Smooth muscle cell (in vitro differentiated cells): Measurements from ENCODE around the gene ARL10. TPM values are rescaled to one million over a fixed set of nuclear protein-coding genes. Genes with fewer than 3 reads are reported as not detected.

Experiments
- DNase-seq: peaks from one replicate; lab custom pipeline; 2025; ENCODE audit not compliant: unreplicated experiment; lab: John Stamatoyannopoulos, UW
- H2AFZ ChIP-seq: fragments of 200-600 bp; sonication (generic); 2 replicates; pipeline ENCODE4 v1.6.0; 2016; ENCODE audit warnings: antibody characterized with exemption, low read depth, mild to moderate bottlenecking
- H3F3A ChIP-seq: fragments of 200-600 bp; sonication (generic); 2 replicates; pipeline ENCODE4 v1.6.0; 2017; ENCODE audit warnings: antibody characterized with exemption, low read depth
- H3K27ac ChIP-seq: fragments of 200-600 bp; sonication (generic); 2 replicates; pipeline ENCODE4 v1.5.1; 2016; ENCODE audit warnings: low read depth, mild to moderate bottlenecking
- H3K27me3 ChIP-seq: fragments of 200-600 bp; sonication (generic); 2 replicates; pipeline ENCODE4 v1.6.1; 2016; ENCODE audit warnings: low read depth, mild to moderate bottlenecking
- H3K36me3 ChIP-seq: fragments of 200-600 bp; sonication (generic); 2 replicates; pipeline ENCODE4 v1.5.1; 2016; ENCODE audit warnings: low read depth
- H3K4me1 ChIP-seq: fragments of 200-600 bp; sonication (generic); 2 replicates; pipeline ENCODE4 v1.5.1; 2016; ENCODE audit warnings: low read depth
- H3K4me2 ChIP-seq: fragments of 200-600 bp; sonication (generic); 2 replicates; pipeline ENCODE4 v1.6.0; 2016; ENCODE audit warnings: mild to moderate bottlenecking
- H3K4me3 ChIP-seq: fragments of 200-600 bp; sonication (generic); 2 replicates; pipeline ENCODE4 v1.5.1; 2016; ENCODE audit warnings: mild to moderate bottlenecking
- H3K79me2 ChIP-seq: fragments of 200-600 bp; sonication (generic); 2 replicates; pipeline ENCODE4 v1.6.0; 2016; ENCODE audit warnings: low read depth, mild to moderate bottlenecking
- H3K9ac ChIP-seq: fragments of 200-600 bp; sonication (generic); 2 replicates; pipeline ENCODE4 v1.6.0; 2016; ENCODE audit warnings: low read depth
- H3K9me3 ChIP-seq: fragments of 200-600 bp; sonication (generic); replicated peaks from 2 replicates; pipeline ENCODE4 v1.5.1; 2016; ENCODE audit warnings: low read depth
- H4K20me1 ChIP-seq: fragments of 200-600 bp; sonication (generic); 2 replicates; pipeline ENCODE4 v1.6.0; 2016; ENCODE audit warnings: low read depth
- WGBS: methylation state at CpG from one replicate; pipeline ENCODE4 v1.1.7; 2016; ENCODE audit warnings: low lambda C conversion rate; 5-methylcytosine and 5-hydroxymethylcytosine counted together
- polyA plus RNA-seq: library from polyadenylated mRNA; unstranded; fragments of >200 nt; fragmentation: Nextera tagmentation; extraction: Ambion mirVana; gene quantifications from 2 replicates; pipeline ENCODE4 v1.2.1, GENCODE V29; 2016
- total RNA-seq: library from RNA; depleted of rRNA; stranded (reverse); fragments of >200 nt; gene quantifications from 2 replicates; pipeline ENCODE4 v1.2.3, GENCODE V29; 2014
- TF ChIP-seq, protein P1 (sequence below): fragments of 200-600 bp; sonication (generic); IDR thresholded peaks from 2 replicates; pipeline ENCODE4 v1.5.1; 2017; ENCODE audit warnings: borderline replicate concordance, mild to moderate bottlenecking, antibody characterized with exemption; ENCODE audit not compliant: insufficient read depth, poor library complexity, severe bottlenecking

ARL10 gene
- total and polyA plus RNA-seq, 2 experiments from 2014 or later: 5.6 to 10.7 TPM

GRCh38 chr5:176366232-176366894, 1.1 kb downstream of the ARL10 start:
- Histone ChIP-seq H3K9me3 (no peaks in the 10 kb centered on the region), H4K20me1 (no peaks in the 10 kb centered on the region), H3K4me3 (peak overlapping the region; percentile 85), H3K27ac (peak overlapping the region; percentile 14), H3K79me2 (peaks cover 2% of the 10 kb centered on the region), H3K4me1 (peaks cover 8% of the 10 kb centered on the region), H2AFZ (peak overlapping the region; percentile 92), H3K4me2 (peak overlapping the region; percentile 91), H3K36me3 (no peaks in the 10 kb centered on the region), H3K9ac (peak overlapping the region; percentile 53), H3F3A (no peaks in the 10 kb centered on the region), H3K27me3 (no peaks in the 10 kb centered on the region)
- TF ChIP-seq, protein P1, sequence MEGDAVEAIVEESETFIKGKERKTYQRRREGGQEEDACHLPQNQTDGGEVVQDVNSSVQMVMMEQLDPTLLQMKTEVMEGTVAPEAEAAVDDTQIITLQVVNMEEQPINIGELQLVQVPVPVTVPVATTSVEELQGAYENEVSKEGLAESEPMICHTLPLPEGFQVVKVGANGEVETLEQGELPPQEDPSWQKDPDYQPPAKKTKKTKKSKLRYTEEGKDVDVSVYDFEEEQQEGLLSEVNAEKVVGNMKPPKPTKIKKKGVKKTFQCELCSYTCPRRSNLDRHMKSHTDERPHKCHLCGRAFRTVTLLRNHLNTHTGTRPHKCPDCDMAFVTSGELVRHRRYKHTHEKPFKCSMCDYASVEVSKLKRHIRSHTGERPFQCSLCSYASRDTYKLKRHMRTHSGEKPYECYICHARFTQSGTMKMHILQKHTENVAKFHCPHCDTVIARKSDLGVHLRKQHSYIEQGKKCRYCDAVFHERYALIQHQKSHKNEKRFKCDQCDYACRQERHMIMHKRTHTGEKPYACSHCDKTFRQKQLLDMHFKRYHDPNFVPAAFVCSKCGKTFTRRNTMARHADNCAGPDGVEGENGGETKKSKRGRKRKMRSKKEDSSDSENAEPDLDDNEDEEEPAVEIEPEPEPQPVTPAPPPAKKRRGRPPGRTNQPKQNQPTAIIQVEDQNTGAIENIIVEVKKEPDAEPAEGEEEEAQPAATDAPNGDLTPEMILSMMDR: no peak
- 30% methylated on average over 38 of the region's 38 CpGs for WGBS
- DNase-seq: no peak

- WGBS: 98% methylated on average over 9 of the region's 13 CpGs
- H3K9ac ChIP-seq: no peak overlapping the region
- no peak overlapping the region for H2AFZ ChIP-seq
- H3K36me3 ChIP-seq: no peaks in the 10 kb centered on the region
- peaks cover 8% of the 10 kb centered on the region for H3K4me1 ChIP-seq
- H3K27ac ChIP-seq: no peak overlapping the region
- H3K27me3 ChIP-seq: no peaks in the 10 kb centered on the region
- H3F3A ChIP-seq: no peaks in the 10 kb centered on the region
- H3K4me3 ChIP-seq: no peak overlapping the region
- H3K9me3 ChIP-seq: no peaks in the 10 kb centered on the region
- DNase-seq: no peak
- no peaks in the 10 kb centered on the region for H4K20me1 ChIP-seq
- H3K4me2 ChIP-seq: no peak overlapping the region
- TF ChIP-seq, protein P1: no peak
- no peaks in the 10 kb centered on the region for H3K79me2 ChIP-seq
These were observed 3.4 kb downstream of the ARL10 start for GRCh38 chr5:176368726-176369125.

DNA sequence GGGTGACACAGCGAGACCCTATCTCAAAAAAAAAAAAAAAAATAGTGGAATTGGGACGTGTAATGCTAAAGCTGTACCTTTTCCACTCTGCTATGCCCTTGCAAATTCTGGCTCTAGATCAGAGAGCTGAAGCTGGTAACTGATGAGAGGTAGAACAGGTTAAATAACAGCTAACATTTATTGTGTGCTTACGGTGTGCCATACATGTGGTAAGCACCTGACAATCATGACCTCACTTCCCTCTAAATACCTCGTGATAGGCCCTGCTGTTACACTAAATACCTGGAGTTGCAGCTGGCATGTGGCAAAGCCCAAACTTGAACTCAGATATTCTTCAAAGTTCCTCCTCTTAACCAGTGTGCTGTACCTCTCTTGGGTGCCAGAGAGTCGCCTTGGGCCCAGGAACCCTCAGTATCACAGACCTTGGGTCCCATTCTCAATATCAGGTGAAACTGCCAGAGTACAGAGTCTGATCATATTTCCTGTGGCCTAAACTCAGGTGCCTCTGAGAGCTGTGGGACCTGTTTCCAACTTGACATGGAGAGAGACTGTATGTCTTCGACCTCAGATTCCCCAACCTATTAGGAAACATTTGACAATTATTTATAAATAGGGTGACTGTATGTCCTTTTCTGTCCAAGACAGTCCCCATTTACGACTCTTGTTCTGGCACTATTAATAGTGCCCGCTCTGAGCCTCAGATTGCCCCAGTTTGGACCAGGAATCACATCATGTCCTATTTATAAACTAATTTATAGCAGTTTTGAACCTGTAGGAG, 4.8 kb downstream of the ARL10 start:
- Histone ChIP-seq H4K20me1 (no peaks in the 10 kb centered on the region), H3K4me1 (peaks cover 8% of the 10 kb centered on the region), H3F3A (no peaks in the 10 kb centered on the region), H2AFZ (no peak overlapping the region), H3K9me3 (no peaks in the 10 kb centered on the region), H3K27me3 (no peaks in the 10 kb centered on the region), H3K4me3 (no peak overlapping the region), H3K9ac (no peak overlapping the region), H3K27ac (no peak overlapping the region), H3K36me3 (no peaks in the 10 kb centered on the region), H3K79me2 (no peaks in the 10 kb centered on the region), H3K4me2 (no peak overlapping the region)
- no peak for DNase-seq
- TF ChIP-seq, protein P1: no peak
- 96% methylated on average over 8 of the region's 8 CpGs for WGBS
